Measurements from ENCODE around the gene RAD21L1. TPM values are rescaled to one million over a fixed set of nuclear protein-coding genes. Genes with fewer than 3 reads are reported as not detected.

Gene RAD21L1
- total RNA-seq, 1 donor from 2014 or later, result not detected

DNA sequence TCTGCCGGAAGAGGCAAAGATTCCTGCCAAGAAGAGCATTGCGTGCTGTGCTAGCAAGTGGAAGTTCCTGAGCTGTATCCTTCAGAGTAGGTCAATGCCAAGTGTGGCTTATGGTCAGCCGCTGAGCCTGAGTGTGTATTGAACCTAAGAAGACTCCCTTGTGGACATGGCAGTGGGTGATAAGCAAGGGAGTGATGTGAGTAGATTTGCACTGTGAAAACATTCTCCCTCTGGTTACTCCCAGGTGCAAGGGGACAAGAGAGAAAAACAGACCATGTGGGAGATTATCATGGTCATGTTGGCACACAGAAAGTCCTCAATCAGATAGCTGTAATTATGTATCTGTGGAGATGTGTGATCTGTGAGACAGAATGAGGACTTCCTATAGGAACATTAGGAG is 35.0 kb upstream of the RAD21L1 start:
- no peaks in the 10 kb centered on the region for H3K36me3 Mint-ChIP-seq
- no peaks in the 10 kb centered on the region for H3K9me3 Mint-ChIP-seq
- no peak for TF ChIP-seq CTCF (IDR thresholded peaks at IDR 0.05; ENCODE audit: unreplicated experiment)
- H3K4me3 Mint-ChIP-seq, result no peak overlapping the region
- peaks cover 46% of the 10 kb centered on the region for H3K27me3 Mint-ChIP-seq (ENCODE audit: low read depth)
- DNase-seq (ENCODE audit: low spot score in 2 of 2, unreplicated experiment in 2 of 2), result no peak
- no peak overlapping the region for H3K27ac Mint-ChIP-seq
- peaks cover 3% of the 10 kb centered on the region for H3K4me1 Mint-ChIP-seq

- Mint-ChIP-seq H3K27me3 (ENCODE audit: low read depth) (peaks cover 46% of the 10 kb centered on the region), H3K4me1 (no peaks in the 10 kb centered on the region), H3K9me3 (no peaks in the 10 kb centered on the region), H3K36me3 (no peaks in the 10 kb centered on the region), H3K27ac (no peak overlapping the region), H3K4me3 (no peak overlapping the region)
- no peak for TF ChIP-seq CTCF (IDR thresholded peaks at IDR 0.05; ENCODE audit: unreplicated experiment)
- no peak for DNase-seq (ENCODE audit: low spot score in 2 of 2, unreplicated experiment in 2 of 2)
These were observed 34.5 kb upstream of the RAD21L1 start for GRCh38 chr20:1191299-1191698.

- Mint-ChIP-seq H3K27ac (no peak overlapping the region), H3K4me1 (no peaks in the 10 kb centered on the region), H3K9me3 (no peaks in the 10 kb centered on the region), H3K4me3 (no peak overlapping the region), H3K36me3 (no peaks in the 10 kb centered on the region), H3K27me3 (ENCODE audit: low read depth) (peaks cover 50% of the 10 kb centered on the region)
- DNase-seq (ENCODE audit: low spot score in 2 of 2, unreplicated experiment in 2 of 2), result no peak
- TF ChIP-seq CTCF (IDR thresholded peaks at IDR 0.05; ENCODE audit: unreplicated experiment), result no peak
These were observed 30.6 kb upstream of the RAD21L1 start for GRCh38 chr20:1195226-1195625.

DNA sequence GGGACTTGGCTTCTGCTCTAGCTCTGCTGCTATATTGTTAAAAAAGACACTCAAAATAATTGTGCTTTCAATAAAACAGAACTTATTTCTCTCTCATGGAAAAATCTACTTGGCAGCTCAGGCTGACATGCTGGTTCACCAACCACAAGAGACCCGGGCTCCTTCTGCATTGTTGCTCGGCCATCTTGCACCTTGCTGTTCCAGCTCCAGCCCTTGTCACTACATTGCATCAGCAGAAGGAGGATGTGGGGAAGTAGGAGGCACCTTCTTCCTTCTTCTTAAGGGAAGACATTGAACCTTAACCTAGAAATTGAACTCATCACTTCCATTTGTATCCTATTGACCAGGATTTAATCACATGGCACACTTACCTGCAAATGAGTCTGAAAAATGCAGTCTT is 29.2 kb upstream of the RAD21L1 start:
- DNase-seq (ENCODE audit: low spot score in 2 of 2, unreplicated experiment in 2 of 2), result no peak
- Mint-ChIP-seq H3K9me3 (no peaks in the 10 kb centered on the region), H3K27ac (no peak overlapping the region), H3K36me3 (no peaks in the 10 kb centered on the region), H3K27me3 (ENCODE audit: low read depth) (peaks cover 40% of the 10 kb centered on the region), H3K4me3 (no peak overlapping the region), H3K4me1 (no peaks in the 10 kb centered on the region)
- no peak for TF ChIP-seq CTCF (IDR thresholded peaks at IDR 0.05; ENCODE audit: unreplicated experiment)

DNA sequence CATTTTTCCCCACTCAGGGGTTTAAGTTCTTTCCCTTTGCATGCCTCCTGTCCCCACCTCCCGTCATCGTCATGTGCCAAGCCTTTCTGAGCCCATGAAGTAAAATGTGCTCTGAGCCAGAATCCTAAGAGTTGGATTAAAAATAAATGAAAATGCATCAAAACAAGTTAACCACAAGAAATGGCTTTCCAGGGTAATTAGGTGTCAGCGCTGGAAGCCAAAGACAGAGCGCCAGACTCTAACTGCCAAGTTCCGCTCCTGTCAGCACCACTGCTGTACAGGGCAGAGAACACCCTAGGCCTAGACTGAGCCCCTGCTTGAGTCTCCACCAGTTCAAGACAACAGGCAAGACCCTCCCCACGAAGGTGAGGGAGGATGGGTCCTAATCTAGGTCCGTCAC is 28.0 kb upstream of the RAD21L1 start:
- H3K36me3 Mint-ChIP-seq, result no peaks in the 10 kb centered on the region
- no peak overlapping the region for H3K4me3 Mint-ChIP-seq
- DNase-seq (ENCODE audit: low spot score in 2 of 2, unreplicated experiment in 2 of 2), result no peak
- H3K4me1 Mint-ChIP-seq, result no peaks in the 10 kb centered on the region
- no peak overlapping the region for H3K27ac Mint-ChIP-seq
- TF ChIP-seq CTCF (IDR thresholded peaks at IDR 0.05; ENCODE audit: unreplicated experiment), result no peak
- H3K27me3 Mint-ChIP-seq (ENCODE audit: low read depth), result peaks cover 43% of the 10 kb centered on the region
- H3K9me3 Mint-ChIP-seq, result no peaks in the 10 kb centered on the region

DNA sequence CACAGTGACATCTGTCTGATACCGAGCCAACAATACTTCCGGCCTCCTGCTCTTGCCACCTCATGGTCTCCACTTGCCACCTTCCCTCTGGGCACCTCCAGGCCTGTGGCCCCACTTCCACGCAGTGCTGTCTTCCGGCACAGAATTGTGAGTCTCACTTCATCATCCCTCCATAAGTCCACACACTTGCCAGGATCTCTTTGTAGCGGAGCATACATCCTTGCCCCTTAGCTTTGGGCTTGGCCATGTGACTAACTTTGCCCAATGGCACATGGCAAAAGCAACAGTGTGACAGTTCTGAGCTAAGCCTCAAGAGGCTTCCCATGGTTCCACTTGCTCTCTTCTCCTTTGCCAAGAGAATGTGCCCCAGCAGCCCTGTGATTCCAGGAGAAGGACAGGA is 27.1 kb upstream of the RAD21L1 start:
- peaks cover 39% of the 10 kb centered on the region for H3K27me3 Mint-ChIP-seq (ENCODE audit: low read depth)
- H3K4me1 Mint-ChIP-seq, result no peaks in the 10 kb centered on the region
- H3K4me3 Mint-ChIP-seq, result no peak overlapping the region
- no peaks in the 10 kb centered on the region for H3K36me3 Mint-ChIP-seq
- DNase-seq (ENCODE audit: low spot score in 2 of 2, unreplicated experiment in 2 of 2), result no peak
- no peak overlapping the region for H3K27ac Mint-ChIP-seq
- no peaks in the 10 kb centered on the region for H3K9me3 Mint-ChIP-seq
- TF ChIP-seq CTCF (IDR thresholded peaks at IDR 0.05; ENCODE audit: unreplicated experiment), result no peak

All from mesothelial cell of epicardium (in vitro differentiated cells).